ENCODE data around the gene BACH2. TPM values are rescaled to one million over a fixed set of nuclear protein-coding genes. Genes with fewer than 3 reads are reported as not detected.

The BACH2 gene
- total and polyA plus RNA-seq, 10 of the 15 experiments (the other 5 are each of a cell fraction or from before 2014, with no cell fraction given) = 0.03 to 0.28 (median 0.04) TPM; not detected in 3

DNA sequence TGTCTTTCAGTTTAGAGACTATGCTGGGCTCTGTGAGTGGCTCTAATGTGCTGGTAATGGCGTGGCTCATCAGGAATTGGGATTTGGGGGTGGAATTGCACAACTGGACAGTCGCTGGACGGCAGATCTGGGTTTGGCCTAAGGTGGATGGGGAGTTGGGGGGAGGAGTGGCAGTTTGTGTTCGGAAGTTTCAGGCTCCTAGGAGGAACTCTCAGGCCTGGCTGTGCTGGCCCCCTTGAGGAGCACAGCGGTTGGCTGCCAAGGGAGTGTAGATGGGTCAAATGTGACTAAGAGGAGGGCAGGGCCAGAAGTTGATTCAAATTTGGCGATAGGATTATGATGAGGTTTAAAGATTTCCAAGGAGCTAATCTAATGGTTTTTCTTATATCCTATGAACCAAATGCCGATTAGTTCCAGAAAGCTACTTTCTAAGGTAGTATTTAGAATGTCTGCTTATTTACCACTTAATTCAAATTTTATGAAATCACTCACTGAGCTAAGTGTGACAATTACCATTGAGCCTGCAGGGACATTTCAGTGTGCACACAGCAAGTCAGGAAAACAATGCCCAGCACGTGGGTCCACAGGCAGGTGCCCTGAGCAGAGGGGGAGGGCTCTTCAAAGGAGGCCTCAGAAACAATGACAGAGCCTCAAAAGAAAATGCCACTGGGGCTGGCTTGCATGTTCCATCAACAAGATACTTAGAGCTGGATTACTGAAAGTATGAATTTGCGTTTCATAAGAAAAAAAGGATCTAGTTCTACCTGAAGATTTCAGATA, 291.4 kb downstream of the BACH2 start:
- BruUV-seq (replicated peaks) = no TSS peak
- no peak overlapping the region for H3K27ac ChIP-seq (ENCODE audit: control insufficient read depth, insufficient read depth)
- POLR2A ChIA-PET = no interaction called here
- no peaks in the 10 kb centered on the region for H3K79me2 ChIP-seq (ENCODE audit: control insufficient read depth, insufficient read depth, low read length)
- TF ChIP-seq, protein P1, sequence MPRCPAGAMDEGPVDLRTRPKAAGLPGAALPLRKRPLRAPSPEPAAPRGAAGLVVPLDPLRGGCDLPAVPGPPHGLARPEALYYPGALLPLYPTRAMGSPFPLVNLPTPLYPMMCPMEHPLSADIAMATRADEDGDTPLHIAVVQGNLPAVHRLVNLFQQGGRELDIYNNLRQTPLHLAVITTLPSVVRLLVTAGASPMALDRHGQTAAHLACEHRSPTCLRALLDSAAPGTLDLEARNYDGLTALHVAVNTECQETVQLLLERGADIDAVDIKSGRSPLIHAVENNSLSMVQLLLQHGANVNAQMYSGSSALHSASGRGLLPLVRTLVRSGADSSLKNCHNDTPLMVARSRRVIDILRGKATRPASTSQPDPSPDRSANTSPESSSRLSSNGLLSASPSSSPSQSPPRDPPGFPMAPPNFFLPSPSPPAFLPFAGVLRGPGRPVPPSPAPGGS (IDR thresholded peaks at IDR 0.05; ENCODE audit: borderline replicate concordance, insufficient read depth, low read depth, low read length, poor library complexity, severe bottlenecking) = no peak
- TF ChIP-seq RELA (IDR thresholded peaks at IDR 0.05; ENCODE audit: borderline replicate concordance, partially characterized antibody) = no peak
- no peak for FAIRE-seq
- no peak overlapping the region for H3K9ac ChIP-seq (ENCODE audit: control insufficient read depth, insufficient read depth, low read length)
- no peaks in the 10 kb centered on the region; the same call in 1 of the 2 replicates for H4K20me1 ChIP-seq (ENCODE audit: control insufficient read depth, insufficient read depth)
- H3K36me3 ChIP-seq (ENCODE audit: control insufficient read depth in 2 of 2, insufficient read depth in 2 of 2, low read length in 1 of 2) = no peaks in the 10 kb centered on the region
- H3K9me3 ChIP-seq (replicated peaks; ENCODE audit: control insufficient read depth, insufficient read depth, low read length) = no peaks in the 10 kb centered on the region
- H3K4me1 ChIP-seq (ENCODE audit: control insufficient read depth, insufficient read depth, low read length) = no peaks in the 10 kb centered on the region
- no peak for ATAC-seq
- RAD21 ChIA-PET (ENCODE audit: unreplicated experiment) = no interaction called here
- CTCF ChIA-PET = no interaction called here
- DNase-seq (ENCODE audit: low read depth, low spot score) = no peak
- H3K27me3 ChIP-seq (replicated peaks in 1 of 2; ENCODE audit: control insufficient read depth in 2 of 2, insufficient read depth in 2 of 2, low read length in 1 of 2) = peaks cover 2 to 4% of the 10 kb centered on the region in 2 experiments; a peak in 2 of 4 replicates
- H3K4me2 ChIP-seq (ENCODE audit: control insufficient read depth, insufficient read depth) = no peak overlapping the region
- no peak overlapping the region for H3K4me3 ChIP-seq
- SMC1A ChIA-PET (ENCODE audit: uncharacterized antibody, unreplicated experiment) = interaction anchor here (0.6 to 0.8 kb wide), 2 partner anchors 14 to 101 kb away, joined by 3 read pairs; no protein-coding TSS in a partner anchor
- H2AFZ ChIP-seq (ENCODE audit: control insufficient read depth, low read depth, low read length) = no peak overlapping the region
- intact Hi-C loops (cut with micrococcal nuclease; ENCODE audit: unreplicated experiment) (no loop called here), in situ Hi-C loops (cut with MboI) (no loop called here)
- WGBS (ENCODE audit: insufficient coverage, insufficient replicate concordance, low lambda C conversion rate, missing lambda C conversion rate) = 55% methylated on average over 8 of the region's 9 CpGs

DNA sequence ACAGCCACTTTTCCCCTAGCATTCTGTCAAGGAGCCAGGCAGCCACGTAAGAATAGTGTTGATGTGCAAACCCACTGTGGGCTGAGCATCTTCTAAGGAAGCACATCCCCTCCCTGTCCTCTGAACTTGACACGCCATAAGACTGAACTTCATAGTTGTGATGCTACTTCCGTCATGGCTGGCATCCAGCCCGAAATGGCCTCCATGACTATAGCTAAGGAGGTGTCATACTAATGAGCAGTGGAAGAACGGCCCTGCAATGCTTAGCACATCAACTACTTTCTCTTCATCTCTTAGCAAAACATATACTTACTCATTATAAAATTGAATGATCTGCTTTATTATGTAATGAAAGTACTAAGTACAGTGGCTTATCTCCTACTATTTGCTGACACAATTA, 292.1 kb downstream of the BACH2 start:
- ChIA-PET CTCF (no interaction called here), SMC1A (ENCODE audit: uncharacterized antibody, unreplicated experiment) (no interaction called here), RAD21 (ENCODE audit: unreplicated experiment) (no interaction called here), POLR2A (no interaction called here)
- FAIRE-seq (no peak), DNase-seq (ENCODE audit: low read depth, low spot score) (no peak), ATAC-seq (no peak)
- WGBS (ENCODE audit: insufficient coverage, insufficient replicate concordance, low lambda C conversion rate, missing lambda C conversion rate) = 48% methylated on average over 5 of the region's 5 CpGs
- no peak overlapping the region for H3K4me3 ChIP-seq
- H3K36me3 ChIP-seq (ENCODE audit: control insufficient read depth in 2 of 2, insufficient read depth in 2 of 2, low read length in 1 of 2) = no peaks in the 10 kb centered on the region
- no peaks in the 10 kb centered on the region for H3K4me1 ChIP-seq (ENCODE audit: control insufficient read depth, insufficient read depth, low read length)
- peaks cover 2 to 4% of the 10 kb centered on the region in 2 experiments; a peak in 2 of 4 replicates for H3K27me3 ChIP-seq (replicated peaks in 1 of 2; ENCODE audit: control insufficient read depth in 2 of 2, insufficient read depth in 2 of 2, low read length in 1 of 2)
- intact Hi-C loops (cut with micrococcal nuclease; ENCODE audit: unreplicated experiment) (no loop called here), in situ Hi-C loops (cut with MboI) (no loop called here)
- no peak overlapping the region for H2AFZ ChIP-seq (ENCODE audit: control insufficient read depth, low read depth, low read length)
- H3K79me2 ChIP-seq (ENCODE audit: control insufficient read depth, insufficient read depth, low read length) = no peaks in the 10 kb centered on the region
- H3K27ac ChIP-seq (ENCODE audit: control insufficient read depth, insufficient read depth) = no peak overlapping the region
- H4K20me1 ChIP-seq (ENCODE audit: control insufficient read depth, insufficient read depth) = no peaks in the 10 kb centered on the region; the same call in 1 of the 2 replicates
- no peak overlapping the region for H3K9ac ChIP-seq (ENCODE audit: control insufficient read depth, insufficient read depth, low read length)
- BruUV-seq (replicated peaks) = no TSS peak
- H3K4me2 ChIP-seq (ENCODE audit: control insufficient read depth, insufficient read depth) = no peak overlapping the region
- no peaks in the 10 kb centered on the region for H3K9me3 ChIP-seq (replicated peaks; ENCODE audit: control insufficient read depth, insufficient read depth, low read length)
- TF ChIP-seq LARP7 (IDR thresholded peaks at IDR 0.05) (no peak), BHLHE40 (IDR thresholded peaks at IDR 0.05; ENCODE audit: borderline replicate concordance in 1 of 2, low read depth in 2 of 2, low read length in 1 of 2) (no peak), PML (IDR thresholded peaks at IDR 0.05; ENCODE audit: low read length) (no peak), SREBF2 (IDR thresholded peaks at IDR 0.05; ENCODE audit: low read length) (no peak), RUNX3 (IDR thresholded peaks at IDR 0.05; ENCODE audit: low read length) (no peak), RB1 (IDR thresholded peaks at IDR 0.05; ENCODE audit: borderline replicate concordance) (no peak), JUND (IDR thresholded peaks at IDR 0.05; ENCODE audit: low read depth, low read length) (no peak), TAF1 (IDR thresholded peaks at IDR 0.05; ENCODE audit: borderline replicate concordance, low read depth, low read length) (no peak), EED (IDR thresholded peaks at IDR 0.05; ENCODE audit: low read depth) (no peak), SMARCA5 (IDR thresholded peaks at IDR 0.05) (no peak), ZSCAN29 (IDR thresholded peaks at IDR 0.05) (no peak)
- TF ChIP-seq, protein P1 (IDR thresholded peaks at IDR 0.05; ENCODE audit: borderline replicate concordance, insufficient read depth, low read depth, low read length, poor library complexity, severe bottlenecking) = no peak
- TF ChIP-seq, protein P2, sequence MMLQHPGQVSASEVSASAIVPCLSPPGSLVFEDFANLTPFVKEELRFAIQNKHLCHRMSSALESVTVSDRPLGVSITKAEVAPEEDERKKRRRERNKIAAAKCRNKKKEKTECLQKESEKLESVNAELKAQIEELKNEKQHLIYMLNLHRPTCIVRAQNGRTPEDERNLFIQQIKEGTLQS (IDR thresholded peaks at IDR 0.05; ENCODE audit: borderline replicate concordance, extremely low read depth, low read depth, low read length) = no peak
